Urinary bladder (tissue), 4 donors: ENCODE data around the gene PPP2R2B. TPM values are rescaled to one million over a fixed set of nuclear protein-coding genes. Genes with fewer than 3 reads are reported as not detected.

Source experiments
- DNase-seq: peaks from one replicate; pipeline ENCODE4 v3.0.0-alpha.2; 2015; ENCODE audit errors: extremely low spot score
- H3K27ac ChIP-seq: one replicate; pipeline ENCODE4 v1.5.1; 2013; ENCODE audit warnings: low read depth, mild to moderate bottlenecking, moderate library complexity
- H3K36me3 ChIP-seq: one replicate; pipeline ENCODE4 v1.6.1; 2013; ENCODE audit warnings: mild to moderate bottlenecking, moderate library complexity; ENCODE audit not compliant: insufficient read depth
- H3K4me1 ChIP-seq: one replicate; pipeline ENCODE4 v1.6.1; 2013; ENCODE audit warnings: mild to moderate bottlenecking, moderate library complexity; ENCODE audit not compliant: insufficient read depth
- H3K4me3 ChIP-seq: one replicate; pipeline ENCODE4 v1.5.1; 2013; ENCODE audit warnings: low read depth, low read length
- WGBS: extraction: QIAGEN DNeasy Blood & Tissue Kit; methylation state at CpG from one replicate; pipeline ENCODE4 v1.1.7; 2013; 5-methylcytosine and 5-hydroxymethylcytosine counted together
- polyA plus RNA-seq: library from polyadenylated mRNA; stranded (reverse); fragments of 200-250 nt; gene quantifications from one replicate; pipeline ENCODE4 v1.2.3, GENCODE V29; 2013
- total RNA-seq: library from RNA; depleted of rRNA; stranded (reverse); fragments of >200 nt; gene quantifications from one replicate; pipeline ENCODE4 v1.2.3, GENCODE V29; 2014
- donor health status: healthy with polysubstance abuse.
- donor health status: healthy.

Gene PPP2R2B
- total RNA-seq (11.8 TPM), polyA plus RNA-seq (9.8 TPM)

DNA sequence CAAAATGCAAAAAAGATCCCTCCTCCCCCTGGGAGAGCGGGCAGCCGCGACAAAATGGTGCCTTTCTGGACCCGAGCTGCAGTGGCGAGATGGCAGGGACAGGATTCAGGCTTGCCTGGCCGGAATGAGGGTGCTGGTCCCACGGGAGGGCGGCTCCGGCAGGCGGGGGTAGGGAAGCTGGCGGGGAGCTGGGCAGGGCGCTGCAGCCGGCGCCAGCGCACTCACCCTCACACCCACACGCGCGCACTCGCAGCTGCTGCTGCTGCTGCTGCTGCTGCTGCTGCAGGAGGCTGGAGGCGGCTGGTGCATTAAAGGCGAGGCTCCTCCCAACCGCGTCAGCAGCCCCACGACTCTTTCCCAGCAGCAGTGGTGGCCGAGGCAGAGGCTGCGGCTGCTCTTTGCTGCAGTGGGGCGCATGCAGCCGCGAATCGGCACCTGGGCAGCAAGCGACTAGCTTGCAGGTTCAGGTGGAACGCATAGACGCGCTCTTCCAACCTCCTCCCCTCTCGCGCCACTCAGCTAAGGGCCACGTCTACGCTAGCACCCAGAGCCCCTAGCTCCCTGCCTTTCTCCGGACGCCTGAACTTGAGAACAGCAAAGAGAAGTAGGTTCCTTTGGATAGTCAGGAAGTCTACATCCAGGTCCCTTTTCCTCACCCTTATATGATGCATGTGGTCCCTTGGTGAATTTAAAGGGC is at the start of gene PPP2R2B:
Gene PPP2R2B, minus strand, starts transcription at position 282 of the 697 bp plus-strand sequence.
- Histone ChIP-seq H3K27ac (no peak within 1 kb of the TSS), H3K36me3 (no peaks in the 10 kb centered on the region), H3K4me1 (peaks cover 1% of the 10 kb centered on the region), H3K4me3 (peak within 1 kb of the TSS; percentile 70)
- under 1% methylated on average over 40 of the region's 40 CpGs for WGBS
- no peak for DNase-seq

GRCh38 chr5:146924132-146924531 is 45.6 kb upstream of the PPP2R2B start:
- no peak overlapping the region for H3K4me3 ChIP-seq
- H3K36me3 ChIP-seq = no peaks in the 10 kb centered on the region
- no peak for DNase-seq
- no peak overlapping the region for H3K27ac ChIP-seq
- no peaks in the 10 kb centered on the region for H3K4me1 ChIP-seq

DNA sequence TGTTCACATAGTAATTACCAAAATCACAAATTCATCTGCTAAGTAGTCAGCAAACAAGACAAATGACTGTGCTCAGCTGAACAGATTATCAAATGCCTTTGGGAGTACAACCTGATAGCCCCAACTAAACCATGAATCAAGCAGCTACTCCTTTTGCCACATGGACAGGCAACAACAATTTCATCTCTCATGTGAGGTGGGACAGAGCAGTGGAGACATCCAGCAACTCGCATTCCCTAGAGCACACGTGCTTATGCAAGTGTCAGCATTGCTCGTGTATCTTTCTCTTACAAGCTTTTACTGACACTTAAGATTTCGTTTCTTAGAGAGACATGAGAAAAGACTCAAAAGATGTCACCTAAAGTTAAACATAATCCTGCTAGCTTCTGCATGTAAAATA is 42.7 kb upstream of the PPP2R2B start:
- Histone ChIP-seq H3K36me3 (no peaks in the 10 kb centered on the region), H3K4me1 (no peaks in the 10 kb centered on the region), H3K27ac (no peak overlapping the region), H3K4me3 (no peak overlapping the region)
- WGBS = 43% methylated on average over 4 of the region's 4 CpGs
- DNase-seq = no peak

DNA sequence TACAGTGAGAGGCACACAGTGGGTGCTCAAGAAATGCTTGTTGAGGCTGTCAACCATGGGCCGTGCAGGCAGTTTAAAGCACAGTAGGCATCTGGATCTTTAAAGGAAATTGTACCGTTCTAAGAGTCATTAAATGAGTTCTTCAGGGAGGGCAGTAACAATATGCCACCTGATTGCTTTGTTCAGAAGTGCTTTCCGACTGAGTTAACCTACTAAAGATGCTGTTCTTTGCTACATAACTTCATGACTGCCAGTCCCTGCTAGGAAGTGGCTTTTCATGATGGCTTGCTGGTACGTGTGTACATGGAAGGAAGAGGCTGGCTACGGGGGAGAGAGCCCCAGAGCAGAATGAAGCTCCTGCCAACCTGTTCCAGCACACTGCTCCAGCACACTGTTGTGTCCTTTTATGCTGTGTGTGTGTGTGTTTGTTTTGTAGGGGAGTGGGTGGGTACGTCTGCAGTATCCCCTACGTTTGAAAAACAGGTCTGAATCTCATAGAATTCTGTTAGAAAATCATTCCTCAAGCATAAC is 41.9 kb upstream of the PPP2R2B start:
- WGBS = 60% methylated on average over 7 of the region's 7 CpGs
- no peaks in the 10 kb centered on the region for H3K36me3 ChIP-seq
- H3K27ac ChIP-seq = no peak overlapping the region
- no peak for DNase-seq
- H3K4me1 ChIP-seq = no peaks in the 10 kb centered on the region
- H3K4me3 ChIP-seq = no peak overlapping the region

DNA sequence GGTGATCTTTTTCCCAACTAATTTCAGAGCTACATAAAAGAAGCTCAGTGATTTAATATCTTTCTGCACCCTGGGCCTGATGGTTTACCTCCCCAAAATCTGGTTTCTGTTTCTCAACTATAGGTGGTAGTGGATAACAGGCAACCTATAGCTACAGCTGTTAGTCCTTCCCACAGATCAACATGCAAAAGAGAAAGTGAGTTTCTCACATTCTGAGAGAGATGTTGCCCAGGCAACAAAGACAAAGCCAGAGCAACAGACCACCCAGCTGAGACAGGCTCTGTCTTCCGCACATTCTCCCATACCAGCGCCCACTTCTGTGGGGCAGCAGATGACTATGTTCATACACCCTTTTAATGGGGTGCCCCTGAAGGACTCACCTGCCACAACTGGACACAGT is 40.7 kb upstream of the PPP2R2B start:
- H3K4me3 ChIP-seq = no peak overlapping the region
- H3K36me3 ChIP-seq = no peaks in the 10 kb centered on the region
- no peak overlapping the region for H3K27ac ChIP-seq
- H3K4me1 ChIP-seq = no peaks in the 10 kb centered on the region
- no peak for DNase-seq
- 61% methylated on average over 2 of the region's 2 CpGs for WGBS

- DNase-seq = no peak
- H3K27ac ChIP-seq = no peak overlapping the region
- H3K36me3 ChIP-seq = no peaks in the 10 kb centered on the region
- no peaks in the 10 kb centered on the region for H3K4me1 ChIP-seq
- H3K4me3 ChIP-seq = no peak overlapping the region
- WGBS = 41% methylated on average over 1 of the region's 1 CpG
These were observed 39.4 kb upstream of the PPP2R2B start for GRCh38 chr5:146917931-146918330.

DNA sequence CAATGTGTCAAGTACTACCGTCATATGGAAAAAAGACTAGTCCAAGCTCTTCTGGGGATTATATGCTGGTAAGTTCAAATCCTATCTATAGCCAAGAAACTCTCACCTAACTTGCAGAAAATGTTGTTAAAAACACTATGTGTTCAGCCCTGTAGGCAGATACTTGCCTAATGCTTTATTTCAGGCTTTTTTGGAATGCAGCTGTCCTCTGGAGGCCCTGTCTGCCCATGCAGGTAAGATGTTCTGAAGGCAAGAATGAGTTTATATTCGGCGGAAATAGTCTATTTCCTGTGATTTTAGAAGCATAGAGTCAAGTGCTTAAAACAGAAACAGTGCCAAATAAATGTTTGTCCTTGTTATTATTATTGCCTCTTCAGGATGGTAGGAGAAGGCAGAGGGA is 34.3 kb upstream of the PPP2R2B start:
- H3K4me3 ChIP-seq = no peak overlapping the region
- no peak for DNase-seq
- 92% methylated on average over 3 of the region's 3 CpGs for WGBS
- H3K36me3 ChIP-seq = no peaks in the 10 kb centered on the region
- no peaks in the 10 kb centered on the region for H3K4me1 ChIP-seq
- no peak overlapping the region for H3K27ac ChIP-seq

GRCh38 chr5:146910239-146910638 is 31.7 kb upstream of the PPP2R2B start:
- no peak for DNase-seq
- H3K36me3 ChIP-seq = no peaks in the 10 kb centered on the region
- H3K27ac ChIP-seq = no peak overlapping the region
- H3K4me1 ChIP-seq = no peaks in the 10 kb centered on the region
- no peak overlapping the region for H3K4me3 ChIP-seq

GRCh38 chr5:146909255-146910068 is 30.9 kb upstream of the PPP2R2B start:
- Histone ChIP-seq H3K4me1 (no peaks in the 10 kb centered on the region), H3K36me3 (no peaks in the 10 kb centered on the region), H3K27ac (no peak overlapping the region), H3K4me3 (no peak overlapping the region)
- 41% methylated on average over 1 of the region's 1 CpG for WGBS
- no peak for DNase-seq

DNA sequence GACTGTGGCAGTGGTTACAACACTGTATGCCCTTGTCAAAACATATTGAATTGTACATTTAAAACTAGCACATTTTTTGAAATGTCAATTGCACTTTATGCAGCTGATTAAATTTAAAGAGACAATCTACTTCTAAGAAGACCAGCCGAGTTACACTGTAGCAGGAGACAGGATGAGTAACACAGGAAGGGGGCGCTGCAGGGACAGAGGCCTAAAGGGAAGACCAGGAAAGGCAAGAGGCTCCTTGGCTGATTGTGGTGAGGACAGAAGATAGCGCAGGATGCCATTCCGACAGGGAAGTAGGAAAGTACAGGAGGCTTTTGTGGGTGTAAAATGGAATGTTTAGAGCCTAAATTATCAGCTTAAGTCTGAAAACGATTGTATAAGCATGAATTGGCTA is 28.2 kb upstream of the PPP2R2B start:
- Histone ChIP-seq H3K4me1 (no peaks in the 10 kb centered on the region), H3K27ac (no peak overlapping the region), H3K36me3 (no peaks in the 10 kb centered on the region), H3K4me3 (no peak overlapping the region)
- no peak for DNase-seq
- WGBS = 65% methylated on average over 5 of the region's 5 CpGs

DNA sequence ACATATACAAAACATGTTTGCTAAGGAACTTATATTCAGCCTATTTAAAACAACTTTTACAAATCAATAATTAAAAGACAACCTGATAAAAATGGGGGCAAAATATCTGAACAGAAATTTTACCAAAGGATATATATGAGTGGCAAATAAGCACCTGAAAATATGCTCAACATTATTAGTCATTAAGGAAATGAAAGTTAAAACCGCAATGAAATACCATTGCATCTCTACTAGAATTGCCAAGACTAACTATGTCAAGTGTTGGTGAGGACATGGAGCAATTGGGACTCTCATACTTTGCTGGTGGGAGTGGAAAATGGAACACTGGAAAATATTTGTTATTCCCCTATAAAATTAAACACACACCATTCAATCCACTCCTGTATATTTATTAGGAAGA is 26.3 kb upstream of the PPP2R2B start:
- Histone ChIP-seq H3K27ac (no peak overlapping the region), H3K4me3 (no peak overlapping the region), H3K36me3 (no peaks in the 10 kb centered on the region), H3K4me1 (no peaks in the 10 kb centered on the region)
- 97% methylated on average over 1 of the region's 1 CpG for WGBS
- DNase-seq = no peak

GRCh38 chr5:146903789-146904188 is 25.2 kb upstream of the PPP2R2B start:
- H3K4me3 ChIP-seq = no peak overlapping the region
- H3K4me1 ChIP-seq = no peaks in the 10 kb centered on the region
- DNase-seq = no peak
- no peak overlapping the region for H3K27ac ChIP-seq
- 91% methylated on average over 1 of the region's 1 CpG for WGBS
- no peaks in the 10 kb centered on the region for H3K36me3 ChIP-seq

- no peak for DNase-seq
- no peak overlapping the region for H3K27ac ChIP-seq
- 52% methylated on average over 3 of the region's 3 CpGs for WGBS
- no peaks in the 10 kb centered on the region for H3K4me1 ChIP-seq
- no peaks in the 10 kb centered on the region for H3K36me3 ChIP-seq
- no peak overlapping the region for H3K4me3 ChIP-seq
These were observed 23.9 kb upstream of the PPP2R2B start for GRCh38 chr5:146902471-146902870.

DNA sequence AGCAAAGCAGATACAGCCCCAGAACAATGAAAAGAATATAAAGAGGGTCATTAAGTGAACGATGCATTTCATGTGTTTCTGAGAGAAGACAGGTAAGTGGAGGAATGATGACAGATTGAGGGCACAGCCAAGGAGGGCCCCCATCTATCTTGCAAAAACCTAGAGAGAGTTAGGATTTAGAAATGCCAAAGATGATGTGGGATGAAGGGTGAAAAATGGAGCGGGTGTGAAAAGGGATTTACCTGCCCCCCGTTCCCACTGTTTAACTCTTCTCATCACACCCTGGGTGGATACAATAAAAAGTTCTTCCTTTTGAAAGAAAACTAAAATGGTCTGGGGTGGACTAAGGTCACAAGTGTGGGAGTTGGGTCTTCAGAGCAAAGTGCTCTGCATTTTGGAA is 18.5 kb upstream of the PPP2R2B start:
- Histone ChIP-seq H3K4me3 (no peak overlapping the region), H3K27ac (no peak overlapping the region), H3K36me3 (no peaks in the 10 kb centered on the region), H3K4me1 (no peaks in the 10 kb centered on the region)
- 72% methylated on average over 3 of the region's 3 CpGs for WGBS
- no peak for DNase-seq
